HepG2 (cell line): ENCODE results near the gene CALML6. TPM values are rescaled to one million over a fixed set of nuclear protein-coding genes. Genes with fewer than 3 reads are reported as not detected.

Experiments used
- BCL6 ChIP-seq: IDR thresholded peaks from 2 replicates; pipeline ENCODE4 v1.6.1; 2016; ENCODE audit warnings: missing genetic modification reagents, missing compliant biosample characterization
- EED ChIP-seq: sonication (generic); formaldehyde crosslinking; IDR thresholded peaks from 2 replicates; pipeline ENCODE4 v1.5.0; 2020; ENCODE audit warnings: mild to moderate bottlenecking, missing genetic modification reagents
- HOXA5 ChIP-seq: sonication (generic); formaldehyde crosslinking; IDR thresholded peaks from 2 replicates; pipeline ENCODE4 v1.4.0; 2020; ENCODE audit warnings: missing genetic modification reagents
- ISL2 ChIP-seq: sonication (generic); formaldehyde crosslinking; IDR thresholded peaks from 2 replicates; pipeline ENCODE4 v1.5.0; 2020; ENCODE audit warnings: missing genetic modification reagents
- MXI1 ChIP-seq: IDR thresholded peaks from 3 replicates; pipeline ENCODE4 v1.6.1; 2012; ENCODE audit warnings: low read depth, low read length, inconsistent platforms, borderline replicate concordance
- PHB2 ChIP-seq: fragments of 450-650 bp; IDR thresholded peaks from 2 replicates; pipeline ENCODE4 v1.6.1; 2018; ENCODE audit not compliant: partially characterized antibody
- RAD21 ChIP-seq: fragments of 450-650 bp; formaldehyde crosslinking; IDR thresholded peaks from 2 replicates; pipeline ENCODE4 v1.5.0; 2020; ENCODE audit warnings: mild to moderate bottlenecking
- REXO4 ChIP-seq: sonication (generic); formaldehyde crosslinking; IDR thresholded peaks from 2 replicates; pipeline ENCODE4 v1.8.0; 2022; ENCODE audit warnings: missing genetic modification reagents, mild to moderate bottlenecking, borderline replicate concordance
- RFXANK ChIP-seq: IDR thresholded peaks from 2 replicates; pipeline ENCODE4 v1.6.1; 2016
- TAF15 ChIP-seq: fragments of 200-400 bp; formaldehyde crosslinking; IDR thresholded peaks from one replicate; pipeline ENCODE4 v1.6.1; 2018; ENCODE audit warnings: mild to moderate bottlenecking, low read depth, low read length; ENCODE audit not compliant: poor library complexity, severe bottlenecking
- TBX3 ChIP-seq: fragments of 450-650 bp; IDR thresholded peaks from 2 replicates; pipeline ENCODE4 v1.6.1; 2017; ENCODE audit warnings: antibody characterized with exemption, mild to moderate bottlenecking, inconsistent platforms, borderline replicate concordance
- ZFP1 ChIP-seq: IDR thresholded peaks from 2 replicates; pipeline ENCODE4 v1.6.1; 2016
- ZNF331 ChIP-seq: sonication (generic); formaldehyde crosslinking; IDR thresholded peaks from 2 replicates; pipeline ENCODE4 v1.4.0; 2020; ENCODE audit warnings: missing genetic modification reagents
- ZNF570 ChIP-seq: sonication (generic); formaldehyde crosslinking; IDR thresholded peaks from 2 replicates; pipeline ENCODE4 v1.4.0; 2020; ENCODE audit warnings: mild to moderate bottlenecking, missing genetic modification reagents, borderline replicate concordance
- ZNF616 ChIP-seq: sonication (generic); formaldehyde crosslinking; IDR thresholded peaks from 2 replicates; pipeline ENCODE4 v1.5.0; 2020; ENCODE audit warnings: low read depth, mild to moderate bottlenecking, missing genetic modification reagents
- ZNF746 ChIP-seq: sonication (generic); formaldehyde crosslinking; IDR thresholded peaks from 2 replicates; pipeline ENCODE4 v1.8.0; 2022; ENCODE audit warnings: mild to moderate bottlenecking, missing genetic modification reagents
- polyA plus RNA-seq, 8 experiments: library from polyadenylated mRNA; depleted of rRNA in 3 of 8; stranded (reverse) in 7 of 8; unstranded in 1 of 8; fragments of >200 nt; fragmentation: Illumina TruSeq in 4 of 8; extraction: Trizol in 4 of 8; gene quantifications; 2 replicates each; pipeline versions ENCODE4 v1.2.1 to v1.2.3, GENCODE V29; 2011 to 2016; ENCODE audit warnings: low read depth in 4 of 8, missing spikeins in 1 of 8, mixed read lengths in 1 of 8; ENCODE audit not compliant: insufficient read depth in 1 of 8
- total RNA-seq, 5 experiments: library from RNA; depleted of rRNA; stranded (reverse); fragments of >200 nt; fragmentation: Illumina TruSeq; extraction: Trizol; gene quantifications; 2 replicates each; pipeline ENCODE4 v1.2.3, GENCODE V29; 2016; ENCODE audit warnings: low read depth in 1 of 5
- TF ChIP-seq, protein P1 (sequence below): sonication (generic); formaldehyde crosslinking; IDR thresholded peaks from 2 replicates; pipeline ENCODE4 v1.4.0; 2020; ENCODE audit warnings: missing genetic modification reagents
- TF ChIP-seq, protein P2 (sequence below): sonication (generic); formaldehyde crosslinking; IDR thresholded peaks from 2 replicates; pipeline ENCODE4 v1.5.0; 2020; ENCODE audit warnings: missing genetic modification reagents, mild to moderate bottlenecking, borderline replicate concordance
- TF ChIP-seq, protein P3 (sequence below): sonication (generic); formaldehyde crosslinking; IDR thresholded peaks from 2 replicates; pipeline ENCODE4 v1.5.0; 2020; ENCODE audit warnings: missing genetic modification reagents
- TF ChIP-seq, protein P4 (sequence below): sonication (generic); formaldehyde crosslinking; IDR thresholded peaks from 2 replicates; pipeline ENCODE4 v1.4.0; 2020; ENCODE audit warnings: missing genetic modification reagents, borderline replicate concordance
- TF ChIP-seq, protein P5 (sequence below): sonication (generic); formaldehyde crosslinking; IDR thresholded peaks from 2 replicates; pipeline ENCODE4 v1.8.0; 2022; ENCODE audit warnings: missing genetic modification reagents, mild to moderate bottlenecking, inconsistent platforms, borderline replicate concordance

CALML6 gene
- total and polyA plus RNA-seq, 2 of the 13 experiments (the other 11 are each of a cell fraction or from before 2014, with no cell fraction given), result 0.11 to 0.12 TPM

DNA sequence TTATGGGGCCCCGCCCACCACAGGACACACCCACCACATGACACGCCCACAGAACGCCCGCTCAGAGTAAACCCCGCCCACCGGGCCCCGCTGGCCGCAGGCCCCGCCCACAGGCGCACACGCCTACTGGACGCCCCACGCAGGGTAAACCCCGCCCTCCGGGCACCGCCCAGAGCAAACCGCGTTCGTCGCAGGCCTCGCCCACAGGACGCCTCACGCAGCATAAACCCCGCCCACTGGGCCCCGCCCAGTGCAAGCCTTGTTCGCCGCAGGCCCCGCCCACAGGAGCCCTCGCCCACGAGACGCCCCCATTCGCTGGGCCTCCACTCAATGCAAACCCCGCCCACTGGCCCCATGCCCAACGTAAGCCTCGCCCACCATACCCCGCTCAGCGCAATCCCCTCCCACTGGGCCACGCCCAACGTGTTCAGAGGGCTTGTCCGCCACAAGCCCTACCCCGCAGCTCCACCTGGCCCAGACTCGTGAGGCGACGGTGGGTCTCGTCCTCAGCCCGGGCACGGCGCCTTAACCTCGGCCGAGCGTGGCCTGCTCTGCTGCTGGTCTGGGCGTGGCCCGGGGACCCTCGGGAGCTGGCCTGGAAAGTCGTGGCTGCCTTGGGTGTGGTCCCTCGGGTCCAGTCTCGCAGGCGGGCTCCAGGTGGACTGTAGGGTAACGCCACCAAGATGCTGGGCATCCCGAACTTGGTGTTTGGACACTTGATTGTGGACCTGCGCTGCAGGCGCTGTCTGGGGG, 4.4 kb downstream of the CALML6 start (continued):
- TF ChIP-seq, protein P1, sequence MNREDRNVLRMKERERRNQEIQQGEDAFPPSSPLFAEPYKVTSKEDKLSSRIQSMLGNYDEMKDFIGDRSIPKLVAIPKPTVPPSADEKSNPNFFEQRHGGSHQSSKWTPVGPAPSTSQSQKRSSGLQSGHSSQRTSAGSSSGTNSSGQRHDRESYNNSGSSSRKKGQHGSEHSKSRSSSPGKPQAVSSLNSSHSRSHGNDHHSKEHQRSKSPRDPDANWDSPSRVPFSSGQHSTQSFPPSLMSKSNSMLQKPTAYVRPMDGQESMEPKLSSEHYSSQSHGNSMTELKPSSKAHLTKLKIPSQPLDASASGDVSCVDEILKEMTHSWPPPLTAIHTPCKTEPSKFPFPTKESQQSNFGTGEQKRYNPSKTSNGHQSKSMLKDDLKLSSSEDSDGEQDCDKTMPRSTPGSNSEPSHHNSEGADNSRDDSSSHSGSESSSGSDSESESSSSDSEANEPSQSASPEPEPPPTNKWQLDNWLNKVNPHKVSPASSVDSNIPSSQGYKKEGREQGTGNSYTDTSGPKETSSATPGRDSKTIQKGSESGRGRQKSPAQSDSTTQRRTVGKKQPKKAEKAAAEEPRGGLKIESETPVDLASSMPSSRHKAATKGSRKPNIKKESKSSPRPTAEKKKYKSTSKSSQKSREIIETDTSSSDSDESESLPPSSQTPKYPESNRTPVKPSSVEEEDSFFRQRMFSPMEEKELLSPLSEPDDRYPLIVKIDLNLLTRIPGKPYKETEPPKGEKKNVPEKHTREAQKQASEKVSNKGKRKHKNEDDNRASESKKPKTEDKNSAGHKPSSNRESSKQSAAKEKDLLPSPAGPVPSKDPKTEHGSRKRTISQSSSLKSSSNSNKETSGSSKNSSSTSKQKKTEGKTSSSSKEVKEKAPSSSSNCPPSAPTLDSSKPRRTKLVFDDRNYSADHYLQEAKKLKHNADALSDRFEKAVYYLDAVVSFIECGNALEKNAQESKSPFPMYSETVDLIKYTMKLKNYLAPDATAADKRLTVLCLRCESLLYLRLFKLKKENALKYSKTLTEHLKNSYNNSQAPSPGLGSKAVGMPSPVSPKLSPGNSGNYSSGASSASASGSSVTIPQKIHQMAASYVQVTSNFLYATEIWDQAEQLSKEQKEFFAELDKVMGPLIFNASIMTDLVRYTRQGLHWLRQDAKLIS, result no peak
- TF ChIP-seq BCL6 (no peak; the same call in 1 of the 2 replicates), ZNF616 (CRISPR knock-in tag) (no peak), RFXANK (CRISPR knock-in tag) (no peak), RAD21 (CRISPR knock-in tag) (no peak), ZNF331 (CRISPR knock-in tag) (peak; percentile 50; the same call in 1 of the 2 replicates), ISL2 (CRISPR knock-in tag) (peak; percentile 23; the same call in 1 of the 2 replicates), REXO4 (CRISPR knock-in tag) (no peak), ZNF570 (CRISPR knock-in tag) (no peak), HOXA5 (CRISPR knock-in tag) (peak; percentile 22; the same call in 1 of the 2 replicates), ZFP1 (CRISPR knock-in tag) (peak; percentile 34; the same call in 1 of the 2 replicates), EED (no peak), TAF15 (no peak), MXI1 (peak; percentile 82; the same call in 1 of the 3 replicates), PHB2 (no peak), TBX3 (no peak), ZNF746 (CRISPR knock-in tag) (no peak)
- TF ChIP-seq, protein P2, sequence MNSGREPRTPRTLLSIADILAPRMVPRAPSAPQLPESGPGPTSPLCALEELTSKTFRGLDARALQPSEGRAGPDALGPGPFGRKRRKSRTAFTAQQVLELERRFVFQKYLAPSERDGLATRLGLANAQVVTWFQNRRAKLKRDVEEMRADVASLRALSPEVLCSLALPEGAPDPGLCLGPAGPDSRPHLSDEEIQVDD (CRISPR knock-in tag), result 0 out of 2 replicates have a peak, but pooled peaks have one; percentile 42
- TF ChIP-seq, protein P3, sequence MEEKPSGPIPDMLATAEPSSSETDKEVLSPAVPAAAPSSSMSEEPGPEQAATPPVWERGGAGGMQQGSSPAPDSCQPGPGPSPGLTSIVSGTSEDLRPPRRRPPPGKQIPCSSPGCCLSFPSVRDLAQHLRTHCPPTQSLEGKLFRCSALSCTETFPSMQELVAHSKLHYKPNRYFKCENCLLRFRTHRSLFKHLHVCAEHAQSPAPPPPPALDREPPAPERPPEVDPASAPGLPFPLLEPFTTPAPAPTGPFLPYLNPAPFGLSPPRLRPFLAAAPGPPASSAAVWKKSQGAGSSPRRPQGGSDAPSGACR, result no peak
- TF ChIP-seq, protein P4, sequence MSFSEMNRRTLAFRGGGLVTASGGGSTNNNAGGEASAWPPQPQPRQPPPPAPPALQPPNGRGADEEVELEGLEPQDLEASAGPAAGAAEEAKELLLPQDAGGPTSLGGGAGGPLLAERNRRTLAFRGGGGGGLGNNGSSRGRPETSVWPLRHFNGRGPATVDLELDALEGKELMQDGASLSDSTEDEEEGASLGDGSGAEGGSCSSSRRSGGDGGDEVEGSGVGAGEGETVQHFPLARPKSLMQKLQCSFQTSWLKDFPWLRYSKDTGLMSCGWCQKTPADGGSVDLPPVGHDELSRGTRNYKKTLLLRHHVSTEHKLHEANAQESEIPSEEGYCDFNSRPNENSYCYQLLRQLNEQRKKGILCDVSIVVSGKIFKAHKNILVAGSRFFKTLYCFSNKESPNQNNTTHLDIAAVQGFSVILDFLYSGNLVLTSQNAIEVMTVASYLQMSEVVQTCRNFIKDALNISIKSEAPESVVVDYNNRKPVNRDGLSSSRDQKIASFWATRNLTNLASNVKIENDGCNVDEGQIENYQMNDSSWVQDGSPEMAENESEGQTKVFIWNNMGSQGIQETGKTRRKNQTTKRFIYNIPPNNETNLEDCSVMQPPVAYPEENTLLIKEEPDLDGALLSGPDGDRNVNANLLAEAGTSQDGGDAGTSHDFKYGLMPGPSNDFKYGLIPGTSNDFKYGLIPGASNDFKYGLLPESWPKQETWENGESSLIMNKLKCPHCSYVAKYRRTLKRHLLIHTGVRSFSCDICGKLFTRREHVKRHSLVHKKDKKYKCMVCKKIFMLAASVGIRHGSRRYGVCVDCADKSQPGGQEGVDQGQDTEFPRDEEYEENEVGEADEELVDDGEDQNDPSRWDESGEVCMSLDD, result no peak
- TF ChIP-seq, protein P5, sequence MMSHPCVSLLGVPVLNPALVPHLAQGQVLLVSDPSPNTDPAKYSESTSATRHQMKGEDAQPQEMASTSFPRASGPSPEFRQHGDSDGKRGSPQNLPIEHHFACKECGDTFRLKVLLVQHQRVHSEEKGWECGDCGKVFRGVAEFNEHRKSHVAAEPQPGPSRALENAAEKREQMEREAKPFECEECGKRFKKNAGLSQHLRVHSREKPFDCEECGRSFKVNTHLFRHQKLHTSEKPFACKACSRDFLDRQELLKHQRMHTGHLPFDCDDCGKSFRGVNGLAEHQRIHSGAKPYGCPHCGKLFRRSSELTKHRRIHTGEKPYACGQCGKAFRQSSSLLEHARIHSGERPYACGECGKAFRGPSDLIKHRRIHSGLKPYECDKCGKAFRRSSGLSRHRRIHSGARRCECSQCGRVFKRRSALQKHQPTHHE, result peak; percentile 77; the same call in 1 of the 2 replicates
